NOMO-1 (cell line): ENCODE measurements around the gene SPATA21.

Source experiments
- DNase-seq, 2 experiments: peaks; one replicate each; lab custom pipeline; 2025; ENCODE audit not compliant: unreplicated experiment in 2 of 2; lab: John Stamatoyannopoulos, UW

The SPATA21 gene

GRCh38 chr1:16387201-16388188 lies 49.7 kb downstream of the SPATA21 start:
- peak in 1 of 2 experiments; percentile 42 for DNase-seq

GRCh38 chr1:16386454-16387113 lies 50.6 kb downstream of the SPATA21 start:
- peak in 1 of 2 experiments; percentile 13 for DNase-seq

- no peak for DNase-seq
Observed at GRCh38 chr1:16385659-16386453, 51.4 kb downstream of the SPATA21 start.

GRCh38 chr1:16383888-16384287 lies 53.3 kb downstream of the SPATA21 start:
- DNase-seq = no peak

GRCh38 chr1:16380868-16381267 lies 56.4 kb downstream of the SPATA21 start:
- no peak for DNase-seq

GRCh38 chr1:16378443-16378842 lies 58.8 kb downstream of the SPATA21 start:
- DNase-seq = no peak

GRCh38 chr1:16376971-16377370 lies 60.3 kb downstream of the SPATA21 start:
- DNase-seq = no peak

GRCh38 chr1:16375521-16376340 lies 61.5 kb downstream of the SPATA21 start:
- DNase-seq = no peak

GRCh38 chr1:16374266-16374665 lies 63.0 kb downstream of the SPATA21 start:
- DNase-seq = no peak

- DNase-seq = no peak
Observed at GRCh38 chr1:16372535-16373285, 64.5 kb downstream of the SPATA21 start.

GRCh38 chr1:16371725-16372124 lies 65.5 kb downstream of the SPATA21 start:
- peak; percentile 38 to 79 for DNase-seq

GRCh38 chr1:16369821-16370220 lies 67.4 kb downstream of the SPATA21 start:
- no peak for DNase-seq

- peak in 1 of 2 experiments; percentile 21 for DNase-seq
Observed at GRCh38 chr1:16367968-16368890, 69.0 kb downstream of the SPATA21 start.

- peak; percentile 77 to 87 for DNase-seq
Observed at GRCh38 chr1:16367258-16367967, 69.8 kb downstream of the SPATA21 start.

- peak; percentile 98 to 99 for DNase-seq
Observed at GRCh38 chr1:16366722-16367257, 70.4 kb downstream of the SPATA21 start, which contains the start of gene SZRD1. TSS of gene SZRD1 (plus strand) at chr1:16367242. CDS start at chr1:16367258, 16 bp downstream.

GRCh38 chr1:16365146-16365498 lies 72.1 kb downstream of the SPATA21 start:
- peak; percentile 19 to 82 for DNase-seq

- no peak for DNase-seq
Observed at GRCh38 chr1:16356867-16357266, 80.4 kb downstream of the SPATA21 start.
